Ureter (tissue), 1 donor: Measurements from ENCODE around the gene PPP6R2. TPM values are rescaled to one million over a fixed set of nuclear protein-coding genes. Genes with fewer than 3 reads are reported as not detected.

Source experiments
- DNase-seq: peaks from one replicate; pipeline ENCODE4 v3.0.0-alpha.2; 2020; ENCODE audit warnings: low spot score
- total RNA-seq: library from RNA; stranded (reverse); gene quantifications from one replicate; pipeline ENCODE4 v1.2.4, GENCODE V29; 2023
- donor health status: DM: yes; HTN: yes; CAD: no.

PPP6R2 gene, protein sequence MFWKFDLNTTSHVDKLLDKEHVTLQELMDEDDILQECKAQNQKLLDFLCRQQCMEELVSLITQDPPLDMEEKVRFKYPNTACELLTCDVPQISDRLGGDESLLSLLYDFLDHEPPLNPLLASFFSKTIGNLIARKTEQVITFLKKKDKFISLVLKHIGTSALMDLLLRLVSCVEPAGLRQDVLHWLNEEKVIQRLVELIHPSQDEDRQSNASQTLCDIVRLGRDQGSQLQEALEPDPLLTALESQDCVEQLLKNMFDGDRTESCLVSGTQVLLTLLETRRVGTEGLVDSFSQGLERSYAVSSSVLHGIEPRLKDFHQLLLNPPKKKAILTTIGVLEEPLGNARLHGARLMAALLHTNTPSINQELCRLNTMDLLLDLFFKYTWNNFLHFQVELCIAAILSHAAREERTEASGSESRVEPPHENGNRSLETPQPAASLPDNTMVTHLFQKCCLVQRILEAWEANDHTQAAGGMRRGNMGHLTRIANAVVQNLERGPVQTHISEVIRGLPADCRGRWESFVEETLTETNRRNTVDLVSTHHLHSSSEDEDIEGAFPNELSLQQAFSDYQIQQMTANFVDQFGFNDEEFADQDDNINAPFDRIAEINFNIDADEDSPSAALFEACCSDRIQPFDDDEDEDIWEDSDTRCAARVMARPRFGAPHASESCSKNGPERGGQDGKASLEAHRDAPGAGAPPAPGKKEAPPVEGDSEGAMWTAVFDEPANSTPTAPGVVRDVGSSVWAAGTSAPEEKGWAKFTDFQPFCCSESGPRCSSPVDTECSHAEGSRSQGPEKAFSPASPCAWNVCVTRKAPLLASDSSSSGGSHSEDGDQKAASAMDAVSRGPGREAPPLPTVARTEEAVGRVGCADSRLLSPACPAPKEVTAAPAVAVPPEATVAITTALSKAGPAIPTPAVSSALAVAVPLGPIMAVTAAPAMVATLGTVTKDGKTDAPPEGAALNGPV
- total RNA-seq = 63.5 TPM

DNA sequence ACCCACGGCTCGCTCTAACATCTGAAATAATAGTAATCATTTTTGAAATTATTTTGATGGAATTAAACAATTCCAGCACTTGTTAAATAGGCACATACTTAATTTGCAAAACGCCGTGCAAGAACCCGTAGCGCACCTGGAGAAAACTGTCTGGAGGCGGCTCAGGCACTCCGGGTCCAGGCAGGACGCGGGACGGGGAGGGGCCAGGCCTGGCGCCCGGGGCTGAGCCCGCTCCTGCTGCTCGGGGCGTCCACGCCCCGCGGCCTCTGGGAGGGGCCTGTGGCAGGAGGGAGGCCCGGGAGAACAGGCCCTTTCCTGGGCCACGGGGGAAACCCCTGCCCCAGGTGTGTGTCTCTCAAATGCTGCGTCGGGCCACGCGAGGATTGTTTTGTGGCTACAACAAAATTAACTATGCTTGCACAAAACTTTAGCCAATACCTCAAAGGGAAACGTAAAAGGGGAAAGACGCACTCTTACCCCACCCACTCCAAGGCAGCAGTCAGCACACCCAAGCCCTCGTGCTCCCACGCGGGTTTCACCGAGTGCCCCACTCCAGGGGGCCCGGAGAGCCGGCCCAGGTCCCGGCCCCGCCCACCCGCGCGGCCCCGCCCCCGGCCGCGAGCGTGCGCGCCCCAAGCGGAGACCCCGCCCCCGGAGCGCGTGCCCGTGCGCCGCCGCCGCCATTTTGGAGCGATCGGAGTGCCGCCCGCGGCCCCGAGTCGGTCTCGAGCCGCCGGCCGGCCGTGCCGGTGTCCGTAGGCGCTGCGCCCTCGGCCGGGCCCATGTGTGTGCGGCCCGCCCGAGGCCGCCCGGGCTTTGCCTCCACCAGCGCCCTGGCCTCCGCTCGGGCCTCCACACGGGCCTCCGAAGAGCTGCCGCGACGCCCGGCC, at the start of gene PPP6R2:
TSS of gene PPP6R2 (plus strand) at position 677 of the 890 bp plus-strand sequence. CDS start 50,582 bp downstream, outside the sequence.
- DNase-seq = peak; percentile 83

DNA sequence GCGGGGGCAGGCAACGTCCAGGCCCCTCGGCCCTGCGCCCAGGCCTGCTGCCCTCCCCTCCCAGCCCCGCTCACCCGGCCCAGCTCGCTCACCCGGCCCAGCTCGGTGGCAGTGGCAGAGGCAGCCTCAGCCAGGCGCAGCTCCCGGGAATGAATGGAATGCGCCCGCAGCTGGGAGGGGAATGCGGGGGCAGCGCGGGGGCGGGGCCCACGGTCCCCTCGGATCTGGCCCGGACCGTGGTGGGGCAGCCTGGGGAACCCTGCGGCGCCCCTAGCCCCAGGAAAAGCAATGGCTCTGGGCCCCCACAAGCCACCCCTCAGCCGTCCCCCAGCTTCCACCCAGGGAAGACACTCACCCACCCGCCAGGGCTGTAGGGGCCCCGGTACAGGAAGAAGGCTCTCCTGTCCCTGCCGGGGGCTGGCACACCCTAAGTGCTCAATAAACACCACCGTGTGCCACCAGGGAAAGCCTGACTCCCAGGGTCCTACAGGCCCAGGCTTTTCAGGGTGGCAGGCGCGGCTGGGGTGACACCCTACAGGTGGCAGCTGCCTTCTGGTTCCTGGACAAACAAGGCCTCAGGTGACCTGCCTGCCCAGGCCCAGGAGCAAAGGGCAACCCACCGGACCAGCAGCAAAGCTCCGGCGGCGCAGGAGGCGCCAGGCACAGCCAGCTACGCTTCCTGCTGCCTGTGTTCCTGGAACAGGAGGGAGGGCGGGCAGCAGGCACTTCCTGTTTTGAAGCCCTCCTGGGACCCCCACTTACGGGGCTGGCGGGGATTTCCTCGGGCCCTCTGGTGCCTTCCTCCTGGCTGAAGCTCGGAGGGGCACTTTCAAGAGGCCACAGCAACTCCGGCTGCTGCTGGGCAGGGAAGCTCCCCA, 49.4 kb upstream of the PPP6R2 start:
- peak; percentile 81 for DNase-seq

DNA sequence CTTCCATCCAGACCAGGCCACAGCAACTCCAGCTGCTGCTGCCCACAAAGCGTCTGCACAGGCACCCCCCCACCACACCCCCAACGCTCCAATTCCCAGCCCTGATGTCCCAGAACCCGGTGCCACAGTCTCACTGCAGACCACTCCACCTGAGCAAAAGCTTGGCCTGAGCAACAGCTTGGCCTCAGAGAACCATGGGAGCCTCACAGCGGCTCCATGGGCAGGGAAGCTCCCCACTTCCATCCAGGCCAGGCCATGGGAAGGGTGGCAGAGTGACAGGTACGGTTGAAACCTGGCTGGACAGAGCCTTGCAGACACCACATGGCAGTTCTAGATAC, 48.8 kb upstream of the PPP6R2 start:
- DNase-seq = no peak

DNA sequence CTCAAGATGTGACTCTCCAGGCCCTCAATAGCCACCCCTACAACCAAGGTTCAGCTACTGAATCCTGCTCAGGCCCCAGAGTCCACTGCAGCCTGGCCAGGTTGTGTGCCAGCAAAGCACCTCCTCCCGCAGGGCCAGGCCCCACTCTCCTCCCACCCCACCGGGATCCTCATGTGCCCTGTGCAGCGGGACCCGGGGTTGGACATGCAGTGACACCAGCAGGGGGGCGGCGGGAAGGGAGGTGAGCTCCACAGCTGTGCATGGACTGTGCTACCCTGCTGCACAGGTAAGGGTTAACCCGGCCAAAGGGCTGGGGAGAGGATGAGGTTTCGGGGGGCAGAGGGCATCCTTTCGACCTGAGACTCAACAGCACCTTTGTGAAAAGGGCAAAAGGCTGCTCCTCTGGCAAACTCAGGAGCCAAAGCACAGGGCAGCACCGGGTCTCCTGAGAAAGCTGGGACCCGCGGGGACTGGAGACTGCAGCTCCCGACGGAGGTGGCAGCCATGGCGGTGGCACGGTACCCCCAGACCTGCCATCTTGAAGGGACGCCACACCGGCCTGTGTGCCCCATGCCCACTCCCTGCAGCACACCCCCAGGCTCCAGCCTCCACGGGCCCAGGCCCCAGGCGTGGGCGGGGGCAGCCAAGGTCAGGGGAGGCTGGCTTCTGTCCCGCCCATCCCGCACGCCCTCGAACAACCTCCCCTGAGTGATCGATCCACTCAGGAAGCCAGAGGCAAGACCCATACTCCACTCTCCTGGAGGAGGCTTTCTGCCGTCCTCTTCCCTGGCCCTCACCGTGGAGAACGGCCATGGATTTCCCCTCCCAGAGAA, 46.3 kb upstream of the PPP6R2 start:
- no peak for DNase-seq

DNA sequence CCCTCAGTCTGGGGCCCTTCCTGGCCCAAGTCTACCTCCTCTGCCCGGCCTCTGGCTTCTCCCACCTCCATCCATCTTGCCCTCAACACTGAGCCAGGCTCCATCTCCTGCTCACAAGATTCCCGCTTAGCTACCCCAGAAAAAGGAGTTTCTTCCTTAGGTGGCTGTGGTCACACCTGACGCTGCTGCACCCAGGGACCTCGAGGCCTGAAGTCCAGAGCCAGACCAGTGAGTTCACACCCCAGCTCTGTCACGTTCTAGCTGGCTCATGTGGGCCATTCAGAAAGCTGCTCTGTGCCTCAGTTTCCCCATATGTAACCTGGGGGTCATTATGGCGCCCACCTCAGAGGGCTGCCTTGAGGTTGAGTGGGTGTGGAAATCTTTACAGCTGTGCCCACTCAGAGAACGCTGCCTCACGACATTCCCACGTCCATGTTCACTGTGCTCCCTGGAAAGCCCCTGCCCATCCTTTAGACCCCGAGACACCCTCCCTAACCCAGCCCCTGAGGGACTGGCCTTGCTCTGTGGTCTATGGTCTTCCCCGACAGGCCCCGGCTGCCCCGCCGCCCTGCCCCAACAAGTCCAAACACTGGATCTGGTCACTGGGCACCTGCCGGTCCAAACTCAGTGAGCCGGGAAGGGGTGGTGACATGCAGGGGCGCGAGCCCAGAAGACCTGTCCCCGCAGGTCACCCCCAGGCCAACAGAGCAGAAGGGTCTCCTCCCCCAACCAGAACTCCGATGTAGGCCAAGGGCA, 45.4 kb upstream of the PPP6R2 start:
- no peak for DNase-seq

DNA sequence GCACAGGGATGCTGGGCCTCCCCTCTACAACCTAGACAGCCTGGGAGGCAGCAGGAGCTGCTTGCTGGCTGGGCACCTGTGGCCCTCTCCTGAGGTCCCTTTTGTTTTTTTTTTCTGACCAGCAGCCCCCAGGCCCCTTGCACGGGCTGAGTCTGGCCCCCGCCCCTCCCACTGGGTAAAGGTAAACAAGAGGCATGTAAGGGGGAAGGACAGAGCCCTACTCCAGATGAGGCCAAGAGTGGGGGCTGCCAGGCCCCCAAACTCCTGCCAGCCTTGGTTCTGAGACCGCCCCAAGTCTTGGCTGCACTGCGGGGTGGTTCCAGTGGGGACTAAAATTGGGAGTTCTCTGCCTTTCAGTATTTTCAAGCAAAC, 44.9 kb upstream of the PPP6R2 start:
- DNase-seq = no peak

DNA sequence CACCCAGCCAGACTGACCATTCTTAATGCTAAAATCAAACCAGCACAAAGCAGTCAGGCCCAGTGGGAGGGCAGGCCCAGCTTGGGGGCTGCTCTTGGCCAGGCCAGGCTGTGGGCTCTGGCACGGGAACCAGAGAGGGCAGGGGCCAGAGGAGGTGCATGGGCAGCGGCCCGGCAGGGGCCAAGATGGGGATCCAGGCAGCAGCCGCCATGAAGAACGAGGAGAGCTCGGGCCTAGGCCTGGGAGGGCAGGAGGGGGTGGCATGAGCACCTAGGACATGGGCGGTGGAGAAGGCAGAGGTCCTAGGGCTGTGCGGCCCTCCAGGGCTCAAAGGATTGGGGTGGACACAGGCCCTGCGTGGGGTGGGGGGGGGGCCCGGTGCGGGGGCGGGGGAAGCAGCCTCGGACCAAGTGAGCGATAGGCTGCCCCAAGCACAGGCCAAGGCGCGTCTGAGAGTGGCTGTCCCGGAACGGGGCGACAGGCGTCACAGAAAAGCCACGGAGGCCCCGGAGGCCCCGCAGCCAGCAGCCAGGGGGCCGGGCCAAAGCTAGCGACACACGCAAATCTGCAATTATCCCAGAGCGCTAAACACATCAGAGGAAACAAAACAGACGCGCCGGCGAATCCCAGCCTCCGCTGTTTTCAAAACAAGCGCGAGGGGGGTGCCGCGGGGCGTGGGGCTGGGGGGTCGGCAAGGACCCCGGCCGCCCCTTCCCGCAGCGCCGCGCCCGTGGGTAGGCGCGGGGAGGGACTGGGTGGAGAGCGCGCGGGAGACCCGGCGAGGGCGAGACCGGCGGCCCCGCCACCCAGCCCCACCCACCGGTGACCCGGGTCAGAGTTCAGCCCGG, 44.0 kb upstream of the PPP6R2 start:
- DNase-seq = no peak

DNA sequence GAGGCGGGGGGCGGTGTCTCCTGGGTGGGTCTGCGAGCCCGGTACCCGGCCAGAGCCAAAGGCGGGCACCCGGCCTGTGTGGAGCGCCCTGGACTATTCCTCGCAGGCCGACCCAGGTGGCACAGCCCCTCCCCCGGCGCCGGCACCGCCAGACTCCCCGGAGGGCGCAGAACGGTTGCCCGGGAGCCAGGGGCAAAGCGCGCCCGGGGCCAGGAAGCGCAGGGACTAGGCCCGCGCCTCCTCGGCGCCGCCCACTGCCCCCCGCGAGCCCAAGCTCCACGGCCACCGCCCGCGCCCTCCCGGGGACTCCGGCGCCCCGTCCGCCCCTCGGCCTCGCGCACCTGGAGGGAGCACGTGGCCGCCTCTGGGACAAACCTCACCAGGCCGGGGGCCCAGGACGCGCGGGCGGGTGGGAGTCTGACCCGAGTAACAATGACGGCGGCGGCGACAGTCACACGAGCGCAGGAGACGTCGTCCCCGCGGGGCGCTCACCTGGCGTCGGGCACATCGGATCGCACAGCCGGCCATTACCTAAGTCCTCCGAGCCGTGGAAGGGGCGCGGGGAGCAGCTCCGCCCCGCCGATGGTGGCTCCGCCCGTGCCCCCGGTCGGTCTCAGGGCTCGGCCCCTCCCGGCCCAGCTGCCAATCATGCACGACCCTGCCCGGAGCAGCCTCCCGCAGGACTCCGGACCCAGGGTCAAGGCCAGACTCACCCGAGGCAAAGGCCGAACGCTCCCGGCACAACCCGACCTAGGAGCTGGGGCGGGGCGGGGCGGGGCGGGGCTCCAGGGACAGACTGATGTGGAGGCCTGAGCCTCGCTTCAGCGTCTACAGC, 43.1 kb upstream of the PPP6R2 start:
- no peak for DNase-seq

DNA sequence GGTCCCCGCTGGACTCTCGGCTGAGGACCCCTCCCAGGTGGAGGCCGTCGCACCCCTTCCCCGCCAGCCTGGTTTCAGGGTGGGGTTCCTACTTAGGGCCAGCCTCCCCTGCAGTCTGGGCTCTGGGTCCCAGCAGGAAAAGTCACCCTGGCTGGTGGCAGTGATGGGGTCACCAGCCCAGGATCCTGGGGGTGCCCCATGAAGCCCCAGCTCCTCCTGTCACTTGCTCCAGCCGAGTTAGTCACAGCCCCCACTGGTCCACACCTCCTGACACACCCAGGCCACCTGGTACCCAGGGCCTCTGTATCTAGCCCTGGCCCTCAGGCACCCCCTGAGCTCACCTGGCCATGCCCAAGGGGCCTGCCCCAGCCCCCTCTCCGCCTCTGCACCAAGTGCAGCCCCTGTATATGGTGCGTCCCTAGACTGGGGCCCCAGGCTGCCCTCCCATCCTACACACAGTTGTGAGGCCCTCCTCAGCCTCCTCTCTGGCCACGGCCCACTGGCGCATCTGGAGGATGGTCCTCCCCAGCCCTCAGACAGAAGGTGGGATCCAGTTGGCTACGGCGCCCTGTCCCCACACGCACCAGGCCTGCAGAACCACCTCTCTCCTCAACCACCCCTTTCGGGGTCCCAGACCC, 42.4 kb upstream of the PPP6R2 start:
- DNase-seq = no peak

DNA sequence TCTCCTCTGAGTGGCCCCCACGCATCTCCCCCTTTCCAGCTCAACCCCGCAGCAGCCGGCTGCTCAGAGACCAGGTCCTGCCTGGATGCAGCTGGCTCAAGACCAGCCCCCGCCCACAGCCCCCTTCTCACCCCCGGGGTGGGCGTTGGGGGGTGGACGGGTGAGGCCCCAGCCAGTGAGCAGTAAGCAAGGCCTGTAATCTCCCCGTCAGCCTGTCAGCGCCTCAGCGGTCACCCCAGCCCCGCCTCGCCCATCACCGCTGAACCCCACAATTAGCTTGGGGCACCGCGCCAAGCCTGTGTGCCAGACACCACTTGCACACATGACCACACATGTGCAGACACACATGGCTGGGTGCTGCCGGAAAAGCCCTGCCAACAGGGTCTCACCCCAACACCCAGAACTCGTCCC, 41.5 kb upstream of the PPP6R2 start:
- DNase-seq = no peak

DNA sequence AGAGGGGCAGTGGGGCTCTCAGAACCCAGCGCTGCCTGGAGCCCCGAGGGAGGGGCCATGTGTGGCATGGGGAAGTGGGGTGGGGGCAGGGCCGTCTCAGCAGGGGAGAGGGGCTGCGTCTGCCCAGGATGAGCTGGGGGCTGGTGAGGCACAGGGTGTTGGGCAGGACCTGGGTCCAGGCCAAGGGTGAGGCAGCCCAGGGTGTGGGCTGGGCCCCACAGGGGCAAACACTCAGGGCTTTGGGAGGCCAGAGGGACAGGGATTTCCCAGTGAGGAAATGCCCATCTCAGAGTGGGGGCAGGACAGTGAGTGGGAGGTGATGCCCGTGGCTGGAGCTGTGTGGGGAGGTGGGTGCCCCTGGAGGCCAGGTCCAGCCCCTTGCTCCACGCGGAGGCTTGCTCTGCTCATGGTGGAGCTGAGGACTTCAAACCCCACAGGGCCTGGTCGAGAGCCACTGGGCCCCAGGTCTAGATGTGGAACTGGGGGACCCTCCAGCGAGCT, 41.0 kb upstream of the PPP6R2 start:
- no peak for DNase-seq

DNA sequence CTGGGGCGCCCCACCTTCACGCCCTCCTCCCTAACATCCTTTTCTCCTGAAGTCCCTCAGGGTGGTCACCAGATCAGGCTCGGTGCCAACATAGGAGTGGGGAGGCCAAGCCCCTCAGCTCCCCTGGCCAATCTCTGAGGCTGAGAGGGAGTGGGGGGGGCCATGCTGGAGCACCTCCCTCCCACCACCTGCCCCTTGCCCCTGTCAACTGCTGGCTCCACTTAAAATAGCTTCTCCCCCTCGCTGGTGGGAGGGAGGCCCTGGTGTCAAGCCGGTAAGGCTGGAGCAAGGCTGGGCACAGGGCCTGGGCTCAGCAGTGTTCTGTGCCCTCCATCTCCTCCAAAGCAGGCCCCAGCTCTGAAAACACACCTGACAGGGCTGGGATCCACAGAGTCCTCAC, 40.6 kb upstream of the PPP6R2 start:
- DNase-seq = no peak

DNA sequence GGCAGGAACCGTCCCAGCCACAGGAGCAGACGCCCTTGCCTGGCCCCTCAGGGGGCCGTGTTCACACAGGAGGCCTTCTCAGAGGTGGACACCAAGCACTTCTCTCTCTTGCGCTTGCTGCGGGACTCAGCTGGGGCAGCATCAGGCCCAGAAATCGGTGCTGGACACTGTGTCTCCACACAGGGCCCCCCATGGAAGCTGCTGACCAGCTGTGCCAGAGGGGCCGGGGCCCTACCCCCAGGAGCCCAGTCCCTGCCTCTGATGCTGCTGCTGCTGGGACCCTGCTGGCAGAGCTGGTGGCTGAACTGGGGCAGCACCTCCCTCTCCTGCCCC, 39.6 kb upstream of the PPP6R2 start:
- no peak for DNase-seq

DNA sequence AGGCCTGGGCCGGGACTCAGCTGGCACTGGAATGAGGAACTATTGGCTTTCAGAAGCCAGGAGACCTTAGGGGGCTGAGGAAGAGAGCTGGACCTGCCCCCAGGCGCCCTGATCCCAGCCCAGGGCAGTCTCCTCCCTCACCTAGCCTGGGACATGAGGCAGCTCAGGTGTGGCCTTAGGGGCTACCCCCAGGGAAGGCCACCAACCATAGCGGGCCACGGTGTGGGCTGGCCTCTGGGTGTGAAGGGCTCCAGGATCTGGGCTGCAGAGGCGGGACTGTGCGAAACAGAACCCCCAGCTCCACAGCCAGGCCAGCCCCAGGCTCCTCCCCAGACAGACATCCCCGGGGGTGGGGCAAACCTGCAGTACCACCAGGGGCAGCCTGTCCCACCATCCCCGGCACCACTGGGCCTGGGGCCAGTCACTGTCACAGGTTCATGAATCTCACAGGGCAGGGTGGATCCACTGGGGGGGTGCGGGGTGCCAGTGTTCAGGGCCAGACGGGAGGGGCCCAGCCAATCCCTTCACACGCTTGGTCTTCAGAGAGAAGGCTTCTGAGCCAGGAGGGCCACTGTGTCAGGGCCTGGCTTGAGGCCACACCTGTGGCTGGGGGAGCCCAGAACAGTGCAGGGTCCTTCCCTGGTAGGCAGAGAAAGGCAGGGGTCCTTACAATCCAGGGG, 39.1 kb upstream of the PPP6R2 start:
- DNase-seq = peak; percentile 81

DNA sequence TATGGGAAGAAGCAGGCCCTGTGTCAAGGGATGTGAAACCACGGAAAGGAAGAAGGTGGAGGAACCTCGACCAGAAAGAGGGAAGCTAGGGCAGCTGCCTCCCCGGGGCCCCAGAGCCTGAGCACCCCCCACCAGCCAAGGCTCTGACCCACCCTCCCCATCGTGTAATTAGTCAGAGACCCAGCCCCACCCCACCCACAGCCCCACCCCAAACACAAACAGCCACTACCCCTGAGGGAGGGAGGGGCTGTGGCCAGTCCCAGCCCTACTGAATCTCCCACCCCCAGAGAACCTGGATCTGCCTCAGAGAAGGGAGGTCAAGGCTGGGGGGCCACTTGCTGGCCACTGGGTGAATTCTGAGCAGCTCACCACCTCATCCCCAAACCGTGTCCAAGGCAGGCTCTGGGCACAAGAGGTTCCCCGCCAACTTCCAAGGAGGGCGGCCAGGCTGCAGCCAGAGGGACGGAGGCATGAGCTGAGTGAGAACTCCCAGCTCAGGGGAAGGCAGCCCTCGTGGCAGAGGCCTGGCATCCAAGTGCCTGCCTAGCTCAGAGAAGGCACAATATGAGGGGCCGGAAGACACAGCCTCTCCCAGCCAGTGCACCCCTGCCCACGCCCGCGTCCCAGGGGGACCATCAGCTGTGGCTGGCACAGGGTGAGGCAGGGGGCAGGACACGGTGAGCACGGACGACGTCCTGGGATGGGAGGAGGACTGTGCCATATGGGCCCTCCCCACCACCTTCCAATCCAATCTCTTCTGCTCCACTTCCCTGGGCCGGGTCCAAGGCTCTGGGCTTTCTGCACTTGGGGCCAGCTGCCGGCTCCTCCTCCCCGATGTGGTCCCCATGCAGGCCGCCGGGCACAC, 38.4 kb upstream of the PPP6R2 start:
- no peak for DNase-seq
